DND-41 (cell line): Measurements from ENCODE around the gene GPR137.

Source experiments
- ATAC-seq: fragments of 200-7000 bp; cut with Tn5 transposase; 3 replicates; pipeline ENCODE4 v1.9.1; 2021; ENCODE audit warnings: low read depth; ENCODE audit not compliant: insufficient read depth
- DNase-seq: peaks from one replicate; pipeline ENCODE4 v3.0.0-alpha.2; 2020
- H2AFZ ChIP-seq: 2 replicates; pipeline ENCODE4 v1.6.0; 2012; ENCODE audit warnings: low read depth, low read length
- H3K27ac ChIP-seq: 2 replicates; pipeline ENCODE4 v1.5.1; 2012; ENCODE audit warnings: low read length, inconsistent platforms
- H3K27me3 ChIP-seq: fragments of 200-600 bp; sonication (generic); 2 replicates; pipeline ENCODE4 v1.6.0; 2012; ENCODE audit warnings: low read length, mild to moderate bottlenecking, inconsistent platforms; ENCODE audit not compliant: insufficient read depth, poor library complexity
- H3K36me3 ChIP-seq: 2 replicates; pipeline ENCODE4 v1.5.1; 2012; ENCODE audit warnings: low read length, inconsistent platforms; ENCODE audit not compliant: insufficient read depth
- H3K4me1 ChIP-seq: 2 replicates; pipeline ENCODE4 v1.5.1; 2012; ENCODE audit warnings: mild to moderate bottlenecking, low read length; ENCODE audit not compliant: insufficient read depth
- H3K4me2 ChIP-seq: 2 replicates; pipeline ENCODE4 v1.6.0; 2012; ENCODE audit warnings: mild to moderate bottlenecking, moderate library complexity, low read length, inconsistent platforms; ENCODE audit not compliant: insufficient read depth
- H3K4me3 ChIP-seq, 2 experiments: fragments of 200-600 bp in 1 of 2; shearing (Covaris generic) in 1 of 2; 2 replicates each; pipeline ENCODE4 v1.5.1; 2012 to 2016; ENCODE audit warnings: inconsistent platforms in 2 of 2, low read length in 2 of 2, mild to moderate bottlenecking in 2 of 2, low read depth in 1 of 2, moderate library complexity in 1 of 2
- H3K79me2 ChIP-seq: 2 replicates; pipeline ENCODE4 v1.6.0; 2012; ENCODE audit warnings: low read length, inconsistent platforms; ENCODE audit not compliant: insufficient read depth
- H3K9ac ChIP-seq: 2 replicates; pipeline ENCODE4 v1.6.0; 2012; ENCODE audit warnings: low read depth, mild to moderate bottlenecking, inconsistent platforms, low read length, moderate library complexity
- H3K9me3 ChIP-seq: 2 replicates; pipeline ENCODE4 v1.5.1; 2012; ENCODE audit warnings: low read length, moderate library complexity, mild to moderate bottlenecking, inconsistent platforms; ENCODE audit not compliant: insufficient read depth, severe bottlenecking
- H4K20me1 ChIP-seq: 2 replicates; pipeline ENCODE4 v1.6.0; 2012; ENCODE audit warnings: low read length; ENCODE audit not compliant: insufficient read depth
- CTCF ChIP-seq: IDR thresholded peaks from 2 replicates; pipeline ENCODE4 v1.5.1; 2012; ENCODE audit warnings: borderline replicate concordance, low read length, moderate library complexity, mild to moderate bottlenecking; ENCODE audit not compliant: poor library complexity, severe bottlenecking; ENCODE audit errors: extremely low read depth
- EZH2 ChIP-seq: IDR thresholded peaks from 3 replicates; pipeline ENCODE4 v1.6.1; 2012; ENCODE audit warnings: borderline replicate concordance, low read depth, mild to moderate bottlenecking, moderate library complexity, low read length, inconsistent platforms; ENCODE audit not compliant: severe bottlenecking

GPR137 gene

GRCh38 chr11:64297699-64298358, 12.2 kb downstream of the GPR137 start:
- Histone ChIP-seq H3K79me2 (no peaks in the 10 kb centered on the region), H3K4me1 (peaks cover 9% of the 10 kb centered on the region), H3K4me2 (no peak overlapping the region), H3K36me3 (no peaks in the 10 kb centered on the region), H2AFZ (no peak overlapping the region), H3K9me3 (no peaks in the 10 kb centered on the region), H3K27ac (no peak overlapping the region), H4K20me1 (peaks cover 4% of the 10 kb centered on the region; the same call in 1 of the 2 replicates), H3K9ac (no peak overlapping the region), H3K27me3 (peaks cover 16% of the 10 kb centered on the region), H3K4me3 (no peak overlapping the region)
- no peak for DNase-seq
- TF ChIP-seq CTCF = no peak
- no peak for TF ChIP-seq EZH2
- no peak for ATAC-seq

- Histone ChIP-seq H2AFZ (no peak overlapping the region), H3K79me2 (no peaks in the 10 kb centered on the region), H3K4me1 (peaks cover 17% of the 10 kb centered on the region), H4K20me1 (0 out of 2 replicates have a peak, but pooled peaks cover 7% of the 10 kb centered on the region), H3K9ac (no peak overlapping the region), H3K4me2 (no peak overlapping the region), H3K36me3 (no peaks in the 10 kb centered on the region), H3K27me3 (peaks cover 16% of the 10 kb centered on the region), H3K9me3 (no peaks in the 10 kb centered on the region), H3K27ac (no peak overlapping the region), H3K4me3 (no peak overlapping the region)
- DNase-seq = no peak
- TF ChIP-seq CTCF = no peak
- TF ChIP-seq EZH2 = no peak
- ATAC-seq = no peak
Measured at GRCh38 chr11:64298966-64299846, 13.6 kb downstream of the GPR137 start.

GRCh38 chr11:64299847-64300648, 14.4 kb downstream of the GPR137 start, which contains the start of gene CATSPERZ:
CATSPERZ (plus strand) TSS chr11:64300358; CDS start chr11:64300411, 53 bp downstream.
- no peak for ATAC-seq
- Histone ChIP-seq H3K9me3 (no peaks in the 10 kb centered on the region), H3K27ac (no peak within 1 kb of the TSS), H3K9ac (peak within 1 kb of the TSS; percentile 29), H3K79me2 (no peaks in the 10 kb centered on the region), H3K27me3 (peaks cover 16% of the 10 kb centered on the region), H3K36me3 (no peaks in the 10 kb centered on the region), H2AFZ (peak within 1 kb of the TSS; percentile 64), H3K4me2 (peak within 1 kb of the TSS; percentile 61), H3K4me3 (peak within 1 kb of the TSS in 1 of 2 experiments; percentile 50; a peak in 2 of 4 replicates), H4K20me1 (0 out of 2 replicates have a peak, but pooled peaks cover 7% of the 10 kb centered on the region), H3K4me1 (peaks cover 23% of the 10 kb centered on the region)
- no peak for TF ChIP-seq CTCF
- no peak for TF ChIP-seq EZH2
- no peak for DNase-seq
